Activated CD8-positive, alpha-beta memory T cell treated with anti-CD3 and anti-CD28 coated beads for 4 hours (primary cell): Measurements from ENCODE around the gene SMIM14.
"Not testable (repeated sequence)": the region's sequence is repeated elsewhere in the genome, so short reads cannot be mapped to it uniquely, and the experiment has no call there.

Experiments
- DNase-seq, 2 donors: peaks; one replicate each; pipeline ENCODE4 v3.0.0-alpha.2; 2020; ENCODE audit warnings: low read depth in 2 of 2

Gene SMIM14

DNA sequence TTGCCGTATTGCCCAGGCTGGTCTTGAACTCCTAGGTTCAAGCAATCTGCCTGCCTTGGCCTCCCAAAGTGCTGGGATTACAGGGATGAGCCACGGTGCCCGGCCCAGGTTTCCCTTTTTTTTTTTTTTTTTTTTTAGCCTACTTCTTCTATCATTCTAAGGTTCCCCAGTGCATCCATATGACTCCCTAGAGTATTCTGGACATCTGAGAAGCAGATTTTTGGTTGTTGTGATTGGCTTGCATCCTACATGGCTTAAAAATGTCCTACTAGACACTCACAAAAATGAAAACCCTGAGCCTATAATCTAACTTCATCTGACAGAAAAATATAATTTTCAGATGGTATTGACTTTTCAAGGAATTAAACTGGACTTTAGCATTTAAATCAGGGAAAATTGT, 41.7 kb downstream of the SMIM14 start:
- no peak for DNase-seq

DNA sequence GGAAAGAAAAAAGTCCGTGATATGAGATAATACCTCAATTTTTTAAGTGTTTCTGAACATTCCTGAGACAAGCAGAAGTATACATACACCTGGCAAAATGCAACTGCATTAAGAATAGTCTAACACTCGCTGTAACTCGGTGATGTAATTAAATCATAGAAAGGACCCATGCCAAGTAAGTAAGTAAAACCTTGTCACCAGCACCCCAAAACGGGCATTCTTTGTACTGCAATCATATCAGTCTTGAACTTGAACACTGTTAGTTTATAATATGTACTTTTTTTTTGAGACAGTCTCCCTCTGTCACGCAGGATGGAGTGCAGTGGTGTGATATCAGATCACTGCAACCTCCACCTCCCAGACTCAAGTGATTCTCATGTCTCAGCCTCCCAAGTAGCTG, 47.4 kb downstream of the SMIM14 start:
- DNase-seq: no peak

DNA sequence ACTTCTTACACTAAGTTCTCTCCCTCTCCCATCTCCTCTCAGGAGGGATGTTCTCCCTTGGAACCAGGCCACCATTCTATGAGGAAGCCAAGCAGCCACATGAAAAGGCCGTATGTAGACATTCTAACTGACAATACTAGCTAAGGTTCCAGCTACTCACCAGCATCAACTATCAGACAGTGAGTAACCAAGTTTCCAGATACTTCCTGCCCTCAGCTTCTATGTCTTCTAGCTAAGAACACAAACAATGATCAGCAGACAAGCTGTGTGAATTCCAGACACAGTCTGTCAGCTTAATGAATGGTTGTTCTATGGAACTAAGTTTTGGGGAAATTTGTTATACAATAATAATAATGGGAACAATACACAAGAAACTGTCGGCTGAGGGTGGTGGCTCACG, 50.8 kb downstream of the SMIM14 start:
- no peak for DNase-seq

DNA sequence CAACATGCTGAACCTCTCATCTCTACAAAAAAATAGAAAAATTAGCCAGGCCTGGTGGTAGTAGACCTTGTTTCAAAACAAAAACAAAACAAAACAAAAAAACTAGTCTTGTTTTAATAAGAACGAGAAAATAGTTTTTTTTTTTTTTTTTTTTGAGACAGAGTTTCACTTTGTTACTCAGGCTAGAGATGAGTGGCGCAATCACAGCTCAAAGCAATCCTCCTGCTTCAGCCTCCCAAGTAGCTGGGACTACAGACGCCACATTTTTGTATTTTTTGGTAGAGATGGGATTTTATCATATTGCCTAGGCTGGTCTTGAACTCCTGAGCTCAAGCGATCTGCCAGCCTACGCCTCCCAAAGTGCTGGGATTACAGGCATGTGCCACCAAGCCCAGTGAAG, 63.7 kb downstream of the SMIM14 start:
- DNase-seq: no peak

DNA sequence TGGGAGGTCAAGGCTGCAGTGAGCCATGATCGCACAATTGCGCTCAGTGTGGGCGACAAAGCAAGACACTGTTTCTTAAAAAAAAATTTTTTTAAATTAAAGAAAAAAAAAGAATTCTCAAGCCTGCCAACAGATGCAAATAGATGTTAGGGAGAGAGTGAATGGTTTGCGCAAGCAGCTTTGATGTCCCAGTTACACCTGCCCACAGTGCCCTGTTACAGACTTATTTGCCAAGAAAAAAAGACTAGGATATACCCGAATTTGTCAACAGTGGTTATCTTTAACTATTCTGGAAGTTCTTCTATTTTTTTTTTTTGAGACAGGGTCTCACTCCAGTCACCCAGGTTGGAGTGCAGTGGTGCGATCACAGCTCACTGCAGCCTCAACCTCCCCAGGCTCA, 67.2 kb downstream of the SMIM14 start:
- no peak for DNase-seq

DNA sequence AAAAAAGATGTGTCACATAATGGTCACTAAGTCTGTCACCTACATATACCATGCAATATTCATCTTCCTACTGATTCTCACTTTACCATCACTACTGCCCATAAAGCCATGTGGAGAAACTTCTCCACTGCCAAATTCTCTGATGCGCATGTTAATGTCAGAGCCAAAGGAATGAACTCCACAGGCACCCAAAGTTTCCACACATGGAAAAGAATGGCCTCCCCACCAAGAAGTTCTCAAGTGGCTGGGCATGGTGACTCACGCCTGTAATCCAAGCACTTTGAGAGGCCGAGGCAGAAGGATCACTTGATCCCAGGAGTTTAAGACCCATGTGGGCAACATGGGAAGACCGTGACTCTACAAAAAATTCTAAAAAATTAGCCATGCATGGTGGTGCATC, 67.6 kb downstream of the SMIM14 start:
- no peak for DNase-seq

DNA sequence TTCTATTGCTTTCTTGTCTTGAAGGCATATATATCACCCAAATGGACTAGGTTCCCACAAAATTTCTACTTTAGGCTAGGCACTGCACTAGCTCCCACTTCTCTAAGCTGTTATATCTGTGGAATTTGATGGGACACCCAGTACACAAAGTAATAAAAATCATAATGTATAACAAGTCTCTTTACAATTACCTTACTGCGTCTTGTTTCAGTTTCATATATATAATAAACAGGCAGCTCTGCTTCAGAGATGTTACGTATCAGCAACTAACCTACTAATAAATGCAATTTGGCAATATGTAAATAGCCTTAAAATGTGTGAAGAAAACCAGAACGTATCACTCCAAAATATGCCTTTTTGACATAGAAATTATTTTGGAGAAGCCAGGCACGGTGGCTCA, 69.5 kb downstream of the SMIM14 start:
- no peak for DNase-seq

DNA sequence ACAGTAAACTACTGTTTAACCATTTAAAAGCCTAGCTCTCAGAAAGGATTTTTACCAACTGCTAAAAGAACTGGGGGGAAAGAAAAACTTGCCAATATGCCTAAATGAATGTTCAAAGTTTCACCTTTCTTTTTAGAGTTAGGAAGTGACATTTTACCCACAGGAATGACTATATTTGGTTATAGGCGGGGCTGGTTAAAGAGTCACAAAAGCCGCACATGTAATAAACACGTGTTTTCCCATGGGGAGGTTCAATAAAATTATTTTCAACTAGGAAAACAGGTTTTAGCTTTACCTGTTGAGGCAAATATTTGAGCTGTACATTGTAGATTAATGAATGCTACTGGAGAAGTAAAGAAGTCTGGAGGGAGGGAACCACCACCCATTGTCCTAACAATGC, 69.9 kb downstream of the SMIM14 start:
- no peak for DNase-seq

DNA sequence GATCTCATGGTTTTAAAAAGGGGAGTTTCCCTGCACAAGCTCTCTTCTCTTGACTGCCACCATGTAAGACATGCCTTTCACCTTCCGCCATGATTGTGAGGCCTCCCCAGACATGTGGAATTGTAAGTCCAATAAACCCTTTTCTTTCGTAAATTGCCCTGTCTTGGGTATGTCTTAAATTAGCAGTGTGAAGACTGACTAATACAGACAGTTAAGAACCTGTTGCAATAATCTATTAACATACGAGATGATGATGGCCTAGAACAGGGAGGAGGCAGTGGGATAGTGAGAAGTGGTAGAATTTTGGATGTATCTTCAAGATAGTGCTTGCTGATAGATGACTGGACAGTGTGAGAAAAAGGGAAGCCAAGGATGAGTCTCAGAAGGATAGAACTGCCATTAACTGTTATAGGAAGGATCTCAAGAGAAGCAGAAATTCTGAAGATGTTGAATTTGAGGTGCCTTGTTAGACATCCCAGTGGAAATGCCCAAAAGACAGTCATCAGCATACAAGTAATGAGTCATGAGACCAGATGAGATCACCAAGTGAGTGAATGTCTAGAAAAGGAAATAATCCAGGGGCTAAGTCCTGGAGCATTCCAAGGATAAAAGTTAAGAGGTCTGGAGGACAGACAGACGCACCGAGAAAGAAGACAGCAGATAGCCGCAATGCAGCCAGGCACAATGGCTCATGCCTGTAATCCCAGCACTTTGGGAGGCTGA, 72.6 kb downstream of the SMIM14 start:
- no peak for DNase-seq

DNA sequence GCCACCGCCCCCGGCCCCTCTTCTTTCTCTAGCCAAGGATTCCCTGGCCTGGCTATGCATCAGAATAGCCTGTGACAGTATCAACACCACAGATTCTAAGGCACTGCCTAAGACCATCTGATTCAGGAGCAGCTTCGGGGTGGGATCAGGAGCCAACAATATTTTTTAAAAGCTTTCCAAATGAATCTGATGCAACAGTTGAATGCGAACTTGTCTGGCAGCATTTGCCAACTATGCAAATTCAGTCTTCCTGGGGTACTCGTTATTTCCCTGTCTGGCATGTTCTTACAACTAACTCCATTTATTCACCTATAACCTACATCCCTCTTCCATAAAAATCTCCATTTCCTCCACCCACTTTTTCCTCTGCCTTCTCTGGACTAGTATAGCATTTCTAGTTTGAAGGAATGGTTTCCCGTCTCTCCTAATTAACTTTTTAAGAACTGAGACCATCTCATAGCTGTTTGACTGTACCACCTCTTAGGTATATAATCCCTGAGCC, 75.3 kb downstream of the SMIM14 start:
- DNase-seq: no peak

DNA sequence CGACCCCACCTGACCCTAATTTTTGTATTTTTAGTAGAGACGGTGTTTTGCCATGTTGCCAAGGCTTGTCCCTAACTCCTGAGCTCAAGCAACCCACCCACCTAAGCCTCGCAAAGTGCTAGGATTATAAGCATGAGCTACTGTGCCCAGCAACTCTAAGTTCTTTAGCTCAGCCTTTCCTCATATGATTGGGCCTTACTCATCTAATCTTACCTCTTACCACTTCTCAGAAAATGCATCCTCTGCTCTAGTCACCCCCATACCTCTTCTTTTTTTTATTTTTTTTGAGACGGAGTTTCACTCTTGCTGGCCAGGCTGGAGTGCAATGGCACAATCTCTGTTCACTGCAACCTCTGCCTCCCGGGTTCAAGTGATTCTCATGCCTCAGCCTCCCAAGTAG, 75.9 kb downstream of the SMIM14 start:
- DNase-seq: no peak

DNA sequence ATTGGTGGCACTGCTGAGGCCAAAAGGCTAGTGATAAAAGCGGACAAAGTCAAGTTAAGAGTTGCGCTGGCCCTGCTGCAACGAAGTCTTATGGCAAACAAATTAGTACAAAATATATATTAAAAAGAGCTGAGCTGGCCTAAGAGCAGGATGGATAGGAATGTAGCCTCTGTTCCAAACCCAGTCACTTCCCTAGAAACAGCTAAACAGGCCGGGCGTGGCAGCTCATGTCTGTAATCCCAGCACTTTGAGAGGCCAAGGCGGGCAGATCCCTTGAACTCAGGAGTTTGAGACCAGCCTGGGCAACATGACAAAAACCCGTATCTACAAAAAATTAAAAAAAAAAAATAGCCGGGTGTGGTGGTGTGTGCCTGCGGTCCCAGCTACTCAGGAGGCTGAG, 79.0 kb downstream of the SMIM14 start:
- no peak for DNase-seq

DNA sequence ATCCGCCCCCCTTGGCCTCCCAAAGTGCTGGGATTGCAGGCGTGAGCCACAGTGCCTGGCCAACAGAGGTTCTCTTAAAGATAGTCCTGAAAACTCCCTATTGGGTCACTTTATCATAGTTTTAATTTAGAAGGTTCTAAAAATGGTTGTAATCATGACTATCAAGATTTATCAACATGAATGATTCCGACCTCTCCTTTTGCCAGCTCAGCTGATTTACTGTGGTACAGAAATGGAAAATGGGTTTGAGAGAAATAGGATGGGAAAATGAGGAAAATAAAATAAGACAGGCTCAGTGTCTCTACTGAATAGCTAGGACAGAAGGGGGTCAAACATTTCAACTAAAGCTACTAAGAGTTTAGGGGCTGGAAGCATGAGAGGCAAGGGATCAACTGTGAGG, 83.2 kb downstream of the SMIM14 start:
- no peak for DNase-seq

DNA sequence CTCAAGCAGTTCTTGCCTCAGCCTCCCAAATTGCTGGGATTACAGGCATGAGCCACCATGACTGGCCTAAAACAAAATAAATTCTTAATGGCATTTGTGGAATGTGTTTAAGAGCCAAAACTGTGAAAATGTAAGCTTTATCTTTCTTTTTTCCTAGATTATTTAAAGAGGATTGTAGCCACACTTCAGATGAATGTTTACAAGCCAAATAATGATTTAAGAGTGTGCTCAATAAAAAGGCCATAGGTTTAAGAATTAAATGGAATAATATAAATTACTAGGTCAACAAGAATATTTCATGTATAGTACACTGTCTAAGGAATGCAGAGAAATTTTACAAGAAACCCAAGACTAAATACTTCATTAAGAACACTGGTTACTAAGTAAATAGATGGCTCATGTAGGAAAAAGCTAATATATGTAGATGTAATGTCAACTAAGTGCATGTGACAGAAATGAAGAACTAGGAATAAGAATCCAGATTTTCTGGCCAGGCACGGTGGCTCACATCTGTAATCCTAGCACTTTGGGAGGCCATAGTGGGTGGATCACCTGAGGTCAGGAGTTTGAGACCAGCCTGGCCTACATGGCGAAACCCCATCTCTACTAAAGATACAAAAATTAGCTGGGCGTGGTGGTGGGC, 90.1 kb downstream of the SMIM14 start:
- no peak for DNase-seq

DNA sequence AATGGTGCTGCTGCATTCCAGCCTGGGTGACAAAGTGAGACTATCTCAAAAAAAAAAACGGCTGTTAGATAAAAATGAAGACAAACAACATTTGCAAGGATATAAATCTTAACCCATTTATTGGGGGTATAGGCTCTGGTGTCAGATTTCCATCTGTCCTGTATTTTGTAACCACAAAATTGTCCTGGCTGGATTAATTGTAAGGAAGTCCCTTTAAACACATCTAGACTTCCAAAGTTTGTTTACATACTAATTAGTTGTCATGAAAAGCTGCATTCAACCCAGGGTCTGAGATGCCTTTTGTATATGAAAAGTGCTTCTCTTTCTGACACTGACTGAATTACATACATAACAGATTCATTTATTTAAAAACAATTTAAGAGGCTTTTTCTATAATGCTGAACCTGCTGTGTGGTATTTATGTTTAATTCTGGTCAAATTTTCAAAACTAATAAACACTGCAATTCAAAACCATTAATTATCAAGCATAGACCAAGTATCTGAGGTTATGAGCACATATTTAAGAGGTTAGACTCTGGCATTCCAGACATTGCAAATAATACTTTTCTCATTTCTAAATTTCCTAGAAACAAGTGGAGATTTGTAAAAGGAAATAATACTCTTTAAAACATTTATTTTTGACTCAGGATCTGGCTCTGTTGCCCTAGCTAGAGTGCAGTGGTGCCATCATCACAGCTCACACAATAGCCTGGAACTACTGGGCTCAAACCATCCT, 93.9 kb downstream of the SMIM14 start:
- DNase-seq: no peak

DNA sequence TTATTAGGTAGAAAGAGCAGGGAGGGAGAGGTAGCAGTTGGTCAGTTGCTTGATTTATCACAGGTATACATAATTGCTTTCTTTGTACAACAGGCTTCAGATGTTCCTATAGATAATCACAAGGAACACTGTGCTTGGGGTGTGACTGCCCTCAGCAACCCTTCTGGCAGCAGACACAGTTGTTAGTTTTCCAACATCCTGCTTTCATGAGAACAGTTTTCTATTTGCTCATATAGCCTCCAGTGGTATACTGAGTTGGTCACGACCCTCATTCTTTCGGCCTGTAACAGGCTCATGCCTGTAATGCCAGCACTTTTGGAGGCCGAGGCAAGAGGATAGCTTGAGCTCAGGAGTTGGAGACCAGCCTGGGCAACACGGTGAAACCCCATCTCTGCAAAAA, 94.6 kb downstream of the SMIM14 start:
- not testable (repeated sequence) for DNase-seq

DNA sequence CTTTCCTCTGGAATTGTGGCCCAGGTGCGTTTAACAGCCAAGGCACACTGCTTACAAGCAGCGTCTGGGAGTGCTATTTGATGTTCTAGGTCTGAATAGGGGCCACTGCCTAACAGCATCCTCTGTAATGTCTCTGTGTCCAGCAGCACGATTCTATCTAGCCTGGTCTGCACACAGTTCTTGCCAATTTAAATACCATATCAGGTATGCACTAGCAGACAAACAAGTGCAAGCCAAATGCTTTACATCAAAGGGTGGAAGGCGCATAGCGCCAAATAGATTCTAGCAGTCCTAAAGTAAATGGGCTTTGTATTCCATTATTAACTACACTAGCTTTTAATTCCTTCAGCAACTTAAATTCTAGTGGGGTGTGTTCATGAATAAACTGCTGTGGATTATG, 95.6 kb downstream of the SMIM14 start:
- DNase-seq: no peak

DNA sequence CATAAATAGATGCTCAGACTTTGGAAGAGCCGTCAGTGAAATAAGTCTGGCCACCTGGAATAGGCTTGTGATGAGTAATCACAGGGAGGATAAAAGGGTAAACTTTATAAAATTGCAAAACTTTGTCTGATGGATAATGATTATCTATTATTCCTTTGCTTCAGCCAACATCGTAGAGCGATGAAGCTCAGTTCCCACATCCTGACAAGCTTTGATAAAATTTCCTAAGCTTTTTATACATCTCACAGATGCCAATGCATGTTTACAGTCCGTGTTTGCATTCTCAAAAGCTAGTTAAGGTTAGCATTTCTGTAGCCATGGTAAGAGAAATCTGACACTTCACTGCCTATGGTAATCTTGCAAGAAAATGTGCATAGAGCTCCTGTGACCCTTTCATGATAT, 96.1 kb downstream of the SMIM14 start:
- DNase-seq: no peak

DNA sequence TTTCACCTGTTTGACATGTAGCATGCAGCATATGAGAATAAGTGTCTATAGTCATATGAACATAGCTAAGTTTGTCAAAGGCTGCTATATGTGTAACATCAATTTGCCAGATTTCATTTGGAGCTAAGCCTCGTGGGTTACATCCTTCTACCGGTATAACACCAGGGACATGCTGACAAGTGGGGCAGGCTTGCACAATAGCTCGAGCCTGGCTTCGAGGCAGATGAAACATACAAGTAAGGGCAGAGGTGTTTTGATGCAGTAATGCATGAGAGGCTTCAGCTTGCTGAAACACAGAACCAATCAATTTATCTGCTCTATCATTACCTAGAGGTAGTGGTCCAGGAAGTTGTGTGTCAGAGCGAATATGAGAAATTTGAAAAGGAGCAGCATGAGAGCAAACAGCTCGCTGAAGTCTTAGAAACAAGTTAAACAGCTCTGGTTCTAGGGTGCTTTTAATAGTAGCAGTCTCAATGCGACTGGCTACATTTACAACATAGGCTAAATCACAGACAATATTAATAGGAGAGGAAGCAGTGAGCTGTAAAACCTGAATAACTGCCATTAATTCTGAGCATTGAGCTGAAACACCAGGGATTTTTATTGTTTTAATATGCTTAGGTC, 96.6 kb downstream of the SMIM14 start:
- no peak for DNase-seq

DNA sequence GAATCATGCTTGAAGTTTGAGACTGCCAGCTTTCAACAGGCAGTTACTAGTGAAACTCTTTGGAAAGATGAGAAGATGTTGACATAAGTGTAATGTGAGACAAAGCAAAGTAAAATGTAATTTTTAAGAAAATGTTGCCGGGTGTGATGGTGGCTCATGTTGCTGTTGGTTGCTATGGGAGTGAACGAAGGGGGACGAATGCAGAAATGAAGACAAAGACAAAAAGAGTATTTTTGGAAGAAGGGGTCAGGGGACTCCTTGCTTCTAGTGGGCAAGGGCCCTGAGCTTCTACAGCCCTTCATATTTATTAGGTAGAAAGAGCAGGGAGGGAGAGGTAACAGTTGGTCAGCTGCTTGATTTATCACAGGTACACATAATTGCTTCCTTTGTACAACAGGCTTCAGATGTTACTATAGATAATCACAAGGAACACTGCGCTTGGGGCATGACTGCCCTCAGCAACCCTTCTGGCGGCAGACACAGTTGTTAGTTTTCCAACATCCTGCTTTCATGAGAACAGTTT, 99.5 kb downstream of the SMIM14 start:
- DNase-seq: no peak

DNA sequence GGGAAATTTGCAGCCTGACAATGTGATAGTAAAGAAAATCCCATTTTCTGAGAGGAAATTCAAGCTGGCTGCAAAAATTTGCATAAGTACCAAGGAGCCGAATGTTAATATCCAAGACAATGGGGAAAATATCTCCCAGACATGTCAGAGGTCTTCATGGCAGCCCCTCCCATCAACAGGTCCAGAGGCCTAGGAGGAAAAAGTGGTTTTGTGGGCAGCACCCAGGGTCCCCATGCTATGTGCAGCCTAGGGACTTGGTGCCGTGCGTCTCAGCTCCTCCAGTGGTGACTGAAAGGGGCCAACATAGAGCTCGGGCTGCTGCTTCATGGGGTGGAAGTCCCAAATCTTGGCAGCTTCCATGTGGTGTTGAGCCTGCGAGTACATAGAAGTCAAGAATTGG, 105.1 kb downstream of the SMIM14 start:
- no peak for DNase-seq

DNA sequence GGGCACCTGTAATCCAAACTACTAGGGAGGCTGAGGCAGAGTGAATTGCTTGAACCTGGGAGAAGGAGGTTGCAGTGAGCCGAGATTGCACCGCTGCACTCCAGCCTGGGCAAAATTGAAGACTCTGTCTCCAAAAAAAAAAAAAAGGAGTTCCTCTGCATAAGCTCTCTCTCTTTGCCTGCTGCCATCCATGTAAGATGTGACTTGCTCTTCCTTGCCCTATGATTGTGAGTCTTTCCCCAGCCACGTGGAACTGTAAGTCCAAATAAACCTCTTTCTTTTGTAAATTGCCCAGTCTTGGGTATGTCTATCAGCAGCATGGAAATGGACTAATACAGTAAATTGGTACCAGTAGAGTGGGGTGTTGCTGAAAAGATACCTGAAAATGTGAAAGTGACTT, 106.4 kb downstream of the SMIM14 start:
- not testable (repeated sequence) for DNase-seq
